ENCODE data around the gene STK4. TPM values are rescaled to one million over a fixed set of nuclear protein-coding genes. Genes with fewer than 3 reads are reported as not detected.

STK4 gene
- total RNA-seq, 1 donor from 2014 or later, result 25.8 TPM

DNA sequence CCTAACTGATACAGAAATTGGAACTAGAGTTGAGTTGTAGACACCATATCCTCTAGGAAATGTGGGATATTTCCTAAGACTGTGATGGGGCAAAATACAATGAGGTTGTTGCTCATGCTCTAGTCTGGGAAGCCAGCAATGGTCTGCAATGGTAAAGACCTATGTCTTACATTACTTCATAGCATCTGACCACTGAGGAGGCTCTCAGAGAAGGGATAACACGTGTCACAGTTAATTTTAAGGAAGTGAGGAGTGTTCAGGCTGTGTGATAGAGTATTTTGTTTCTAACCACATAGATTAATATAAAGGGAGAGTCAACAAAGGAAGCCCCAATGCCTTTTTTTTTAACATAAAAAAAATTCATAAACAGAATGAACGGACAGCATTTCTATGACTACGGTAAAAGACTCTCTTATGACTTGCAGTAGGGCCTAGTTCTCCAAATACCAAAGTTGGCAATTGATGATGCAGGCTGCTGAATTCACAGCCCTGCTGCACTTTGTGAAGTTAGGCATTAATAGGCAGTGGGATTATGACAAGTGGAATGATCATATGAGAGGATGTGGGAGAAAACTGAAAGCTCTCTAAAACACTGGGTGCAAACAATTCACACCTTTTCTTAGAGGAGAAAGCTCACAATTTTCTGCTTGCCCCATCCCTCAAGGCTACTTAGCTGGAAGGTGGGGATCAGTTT lies 120.9 kb downstream of the STK4 start:
- DNase-seq (ENCODE audit: extremely low spot score in 2 of 2), result no peak
- Histone ChIP-seq H3K4me1 (peaks cover 11% of the 10 kb centered on the region), H3K9me3 (peaks cover 7% of the 10 kb centered on the region), H3K27me3 (no peaks in the 10 kb centered on the region), H3K36me3 (peaks cover 0 to 7% of the 10 kb centered on the region in 2 donors), H3K4me3 (no peak overlapping the region), H3K27ac (no peak overlapping the region)
- TF ChIP-seq POLR2A (IDR thresholded peaks at IDR 0.05), result no peak
- no peak for TF ChIP-seq POLR2AphosphoS5 (IDR thresholded peaks at IDR 0.05; ENCODE audit: insufficient read depth in 1 of 2, low read depth in 1 of 2)
- TF ChIP-seq CTCF (IDR thresholded peaks at IDR 0.05), result no peak
- intact Hi-C loops (cut with DNase I), result no loop called here

DNA sequence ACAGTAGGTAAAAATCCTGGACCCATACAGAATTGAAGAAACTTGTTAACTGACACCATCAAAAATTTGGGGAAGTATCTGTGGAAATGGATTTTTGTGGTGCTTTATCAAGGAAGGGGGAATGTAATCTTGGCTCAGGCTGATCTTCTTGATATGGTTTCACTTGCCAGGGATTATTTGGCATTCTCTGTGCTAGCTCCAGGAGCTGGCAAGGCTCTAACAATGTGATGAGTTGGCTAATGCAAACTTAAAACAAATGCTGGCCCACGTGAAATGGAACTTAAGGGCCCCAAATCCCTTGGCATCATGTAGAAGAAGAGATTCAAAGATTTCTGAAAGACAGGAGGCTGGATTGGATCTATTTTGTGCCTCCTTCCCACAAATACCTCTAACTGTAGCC lies 121.5 kb downstream of the STK4 start:
- Histone ChIP-seq H3K27me3 (no peaks in the 10 kb centered on the region), H3K36me3 (peaks cover 0 to 2% of the 10 kb centered on the region in 2 donors), H3K27ac (no peak overlapping the region), H3K4me1 (peaks cover 11% of the 10 kb centered on the region), H3K9me3 (peaks cover 1% of the 10 kb centered on the region), H3K4me3 (no peak overlapping the region)
- no peak for DNase-seq (ENCODE audit: extremely low spot score in 2 of 2)
- TF ChIP-seq POLR2AphosphoS5 (IDR thresholded peaks at IDR 0.05; ENCODE audit: insufficient read depth in 1 of 2, low read depth in 1 of 2), result no peak
- no peak for TF ChIP-seq CTCF (IDR thresholded peaks at IDR 0.05)
- TF ChIP-seq POLR2A (IDR thresholded peaks at IDR 0.05), result no peak
- intact Hi-C loops (cut with DNase I), result no loop called here

GRCh38 chr20:45088247-45088646 lies 121.9 kb downstream of the STK4 start:
- no peak overlapping the region for H3K27ac ChIP-seq
- no peak for DNase-seq (ENCODE audit: extremely low spot score in 2 of 2)
- intact Hi-C loops (cut with DNase I), result no loop called here

DNA sequence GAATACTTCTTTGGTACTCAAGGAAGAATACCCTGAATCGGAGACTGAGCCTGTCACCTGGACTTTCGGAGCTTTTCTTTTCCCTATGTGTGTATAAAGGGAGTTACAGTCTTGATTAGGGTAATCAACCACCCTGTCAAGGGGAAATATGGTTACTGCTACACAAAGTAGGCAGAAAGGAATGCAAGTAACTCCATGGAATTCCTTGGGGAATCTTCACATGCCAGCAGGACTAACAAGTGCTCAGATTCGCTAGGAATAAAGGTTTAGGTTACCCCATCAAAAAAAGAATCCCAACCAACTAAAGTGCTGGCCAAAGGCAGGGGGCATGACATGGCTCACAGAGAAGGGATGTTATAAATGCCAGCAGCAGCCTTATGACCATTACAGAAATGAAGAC lies 124.2 kb downstream of the STK4 start:
- DNase-seq (ENCODE audit: extremely low spot score in 2 of 2), result no peak
- H3K4me3 ChIP-seq, result no peak overlapping the region
- H3K9me3 ChIP-seq, result no peaks in the 10 kb centered on the region
- no peaks in the 10 kb centered on the region for H3K27me3 ChIP-seq
- TF ChIP-seq POLR2A (IDR thresholded peaks at IDR 0.05) (no peak), CTCF (IDR thresholded peaks at IDR 0.05) (no peak), POLR2AphosphoS5 (IDR thresholded peaks at IDR 0.05; ENCODE audit: insufficient read depth in 1 of 2, low read depth in 1 of 2) (no peak)
- H3K4me1 ChIP-seq, result peaks cover 11% of the 10 kb centered on the region
- intact Hi-C loops (cut with DNase I), result loop anchor here (10.0 kb wide), 1 partner anchor 76 kb away; no protein-coding TSS in a partner anchor
- H3K27ac ChIP-seq, result no peak overlapping the region
- no peaks in the 10 kb centered on the region for H3K36me3 ChIP-seq

More at GRCh38 chr20:45088247-45088646, 121.9 kb downstream of the STK4 start:
- H3K4me1 ChIP-seq, result peaks cover 11% of the 10 kb centered on the region
- no peak for TF ChIP-seq POLR2AphosphoS5 (IDR thresholded peaks at IDR 0.05; ENCODE audit: insufficient read depth in 1 of 2, low read depth in 1 of 2)
- H3K27me3 ChIP-seq, result no peaks in the 10 kb centered on the region
- H3K9me3 ChIP-seq, result no peaks in the 10 kb centered on the region
- no peaks in the 10 kb centered on the region for H3K36me3 ChIP-seq
- no peak overlapping the region for H3K4me3 ChIP-seq

- Histone ChIP-seq H3K36me3 (no peaks in the 10 kb centered on the region), H3K4me1 (peaks cover 11% of the 10 kb centered on the region), H3K9me3 (no peaks in the 10 kb centered on the region), H3K27me3 (no peaks in the 10 kb centered on the region), H3K27ac (no peak overlapping the region), H3K4me3 (no peak overlapping the region)
- DNase-seq (ENCODE audit: extremely low spot score in 2 of 2), result no peak
- no peak for TF ChIP-seq POLR2A (IDR thresholded peaks at IDR 0.05)
- TF ChIP-seq POLR2AphosphoS5 (IDR thresholded peaks at IDR 0.05; ENCODE audit: insufficient read depth in 1 of 2, low read depth in 1 of 2), result no peak
- no peak for TF ChIP-seq CTCF (IDR thresholded peaks at IDR 0.05)
- intact Hi-C loops (cut with DNase I), result loop anchor here (10.0 kb wide), 1 partner anchor 77 kb away; no protein-coding TSS in a partner anchor
Measured at GRCh38 chr20:45091366-45091765, 125.1 kb downstream of the STK4 start.

Measured in vagina (tissue), 2 donors.